ENCODE results near the gene REC114.

REC114 gene

GRCh38 chr15:73524919-73525318 is 82.0 kb downstream of the REC114 start:
- ChIA-PET POLR2A (no interaction called here), CTCF (no interaction called here)
- no peak for DNase-seq (ENCODE audit: extremely low spot score)
- no peak for TF ChIP-seq ZNF384 (IDR thresholded peaks at IDR 0.05)
- no peak for TF ChIP-seq L3MBTL2 (conservative IDR thresholded peaks at IDR 0.05)
- no peak for TF ChIP-seq TARDBP (IDR thresholded peaks at IDR 0.05)
- no peak for TF ChIP-seq NFRKB (IDR thresholded peaks at IDR 0.05)
- no peak for TF ChIP-seq LEF1 (IDR thresholded peaks at IDR 0.05; ENCODE audit: borderline replicate concordance)
- TF ChIP-seq BHLHE40 (IDR thresholded peaks at IDR 0.05; ENCODE audit: borderline replicate concordance), result no peak
- no peak for TF ChIP-seq CTBP1 (IDR thresholded peaks at IDR 0.05; ENCODE audit: borderline replicate concordance)
- TF ChIP-seq ARNT (IDR thresholded peaks at IDR 0.05), result no peak
- TF ChIP-seq FOXA1 (IDR thresholded peaks at IDR 0.05), result no peak
- no peak for TF ChIP-seq HDGF (IDR thresholded peaks at IDR 0.05; ENCODE audit: borderline replicate concordance)
- TF ChIP-seq FOXM1 (IDR thresholded peaks at IDR 0.05; ENCODE audit: borderline replicate concordance), result no peak
- no peak for TF ChIP-seq SP1 (IDR thresholded peaks at IDR 0.05)
- no peak for TF ChIP-seq FOXK2 (IDR thresholded peaks at IDR 0.05)
- no peak for TF ChIP-seq ELF4 (IDR thresholded peaks at IDR 0.05)
- no peak for TF ChIP-seq SUZ12 (IDR thresholded peaks at IDR 0.05)
- TF ChIP-seq PKNOX1 (IDR thresholded peaks at IDR 0.05), result no peak

- TF ChIP-seq LEF1 (IDR thresholded peaks at IDR 0.05; ENCODE audit: borderline replicate concordance) (no peak), FOXA1 (IDR thresholded peaks at IDR 0.05) (no peak), ELF4 (IDR thresholded peaks at IDR 0.05) (no peak), CTBP1 (IDR thresholded peaks at IDR 0.05; ENCODE audit: borderline replicate concordance) (no peak), ZNF384 (IDR thresholded peaks at IDR 0.05) (no peak), NFRKB (IDR thresholded peaks at IDR 0.05) (no peak)
- POLR2A ChIA-PET, result no interaction called here
- CTCF ChIA-PET, result no interaction called here
- no peak for DNase-seq (ENCODE audit: extremely low spot score)
These were observed 84.6 kb downstream of the REC114 start for GRCh38 chr15:73527598-73527997.

- no peak for DNase-seq (ENCODE audit: extremely low spot score)
- ChIA-PET POLR2A (no interaction called here), CTCF (no interaction called here)
- TF ChIP-seq CTBP1 (IDR thresholded peaks at IDR 0.05; ENCODE audit: borderline replicate concordance), result no peak
- TF ChIP-seq SUZ12 (IDR thresholded peaks at IDR 0.05), result no peak
- no peak for TF ChIP-seq ZNF384 (IDR thresholded peaks at IDR 0.05)
- TF ChIP-seq BHLHE40 (IDR thresholded peaks at IDR 0.05; ENCODE audit: borderline replicate concordance), result no peak
- no peak for TF ChIP-seq SP1 (IDR thresholded peaks at IDR 0.05)
- TF ChIP-seq PKNOX1 (IDR thresholded peaks at IDR 0.05), result no peak
- TF ChIP-seq FOXM1 (IDR thresholded peaks at IDR 0.05; ENCODE audit: borderline replicate concordance), result no peak
- TF ChIP-seq LEF1 (IDR thresholded peaks at IDR 0.05; ENCODE audit: borderline replicate concordance), result no peak
- no peak for TF ChIP-seq FOXK2 (IDR thresholded peaks at IDR 0.05)
- TF ChIP-seq FOXA1 (IDR thresholded peaks at IDR 0.05), result no peak
- TF ChIP-seq ARNT (IDR thresholded peaks at IDR 0.05), result no peak
- TF ChIP-seq ELF4 (IDR thresholded peaks at IDR 0.05), result no peak
- TF ChIP-seq TARDBP (IDR thresholded peaks at IDR 0.05), result no peak
These were observed 87.7 kb downstream of the REC114 start for GRCh38 chr15:73530649-73531048.

- DNase-seq (ENCODE audit: extremely low spot score), result no peak
- CTCF ChIA-PET, result interaction anchor here (0.6 kb wide), 1 partner anchor 19 kb away, joined by 8 read pairs; no protein-coding TSS in a partner anchor
- POLR2A ChIA-PET, result no interaction called here
- TF ChIP-seq FOXK2 (IDR thresholded peaks at IDR 0.05) (no peak), ELF4 (IDR thresholded peaks at IDR 0.05) (no peak), NFRKB (IDR thresholded peaks at IDR 0.05) (no peak), TARDBP (IDR thresholded peaks at IDR 0.05) (no peak), ARNT (IDR thresholded peaks at IDR 0.05) (no peak), CTBP1 (IDR thresholded peaks at IDR 0.05; ENCODE audit: borderline replicate concordance) (no peak), FOXM1 (IDR thresholded peaks at IDR 0.05; ENCODE audit: borderline replicate concordance) (no peak), SP1 (IDR thresholded peaks at IDR 0.05) (no peak), SUZ12 (IDR thresholded peaks at IDR 0.05) (no peak), PKNOX1 (IDR thresholded peaks at IDR 0.05) (no peak), L3MBTL2 (conservative IDR thresholded peaks at IDR 0.05) (no peak), FOXA1 (IDR thresholded peaks at IDR 0.05) (no peak), HDGF (IDR thresholded peaks at IDR 0.05; ENCODE audit: borderline replicate concordance) (no peak)
These were observed 95.2 kb downstream of the REC114 start for GRCh38 chr15:73538123-73538522.

GRCh38 chr15:73538563-73539211 is 95.7 kb downstream of the REC114 start:
- CTCF ChIA-PET, result no interaction called here
- no peak for DNase-seq (ENCODE audit: extremely low spot score)
- TF ChIP-seq CTBP1 (IDR thresholded peaks at IDR 0.05; ENCODE audit: borderline replicate concordance), result no peak
- TF ChIP-seq FOXK2 (IDR thresholded peaks at IDR 0.05), result no peak
- no peak for TF ChIP-seq FOXM1 (IDR thresholded peaks at IDR 0.05; ENCODE audit: borderline replicate concordance)
- TF ChIP-seq BHLHE40 (IDR thresholded peaks at IDR 0.05; ENCODE audit: borderline replicate concordance), result no peak
- no peak for TF ChIP-seq SP1 (IDR thresholded peaks at IDR 0.05)
- no peak for TF ChIP-seq PKNOX1 (IDR thresholded peaks at IDR 0.05)
- no peak for TF ChIP-seq L3MBTL2 (conservative IDR thresholded peaks at IDR 0.05)
- no peak for TF ChIP-seq ZNF384 (IDR thresholded peaks at IDR 0.05)
- POLR2A ChIA-PET, result no interaction called here

Data from HEK293T (cell line).